Measurements from ENCODE around the gene RUVBL1.
A peak's percentile ranks its signal among the peaks of the same experiment; 100 is the strongest.

The RUVBL1 gene

GRCh38 chr3:128064962-128065361 lies 58.6 kb downstream of the RUVBL1 start:
- no peak for DNase-seq

- DNase-seq, result no peak
These were observed 59.7 kb downstream of the RUVBL1 start for GRCh38 chr3:128063865-128064264.

GRCh38 chr3:128062033-128062745 lies 61.4 kb downstream of the RUVBL1 start:
- no peak for DNase-seq

- no peak for DNase-seq
These were observed 62.9 kb downstream of the RUVBL1 start for GRCh38 chr3:128060473-128061381.

- no peak for DNase-seq
These were observed 67.4 kb downstream of the RUVBL1 start for GRCh38 chr3:128056258-128056657.

GRCh38 chr3:128054367-128054766 lies 69.2 kb downstream of the RUVBL1 start:
- no peak for DNase-seq

- no peak for DNase-seq
These were observed 70.0 kb downstream of the RUVBL1 start for GRCh38 chr3:128053614-128054013.

GRCh38 chr3:128052595-128053351 lies 70.8 kb downstream of the RUVBL1 start:
- no peak for DNase-seq

- DNase-seq, result peak; percentile 74
These were observed 71.6 kb downstream of the RUVBL1 start, which contains the start of gene SEC61A1 for GRCh38 chr3:128051837-128052594. Gene SEC61A1, plus strand, starts transcription at chr3:128052437. Its CDS starts 116 bp downstream, at chr3:128052553.

GRCh38 chr3:128051459-128051836 lies 72.2 kb downstream of the RUVBL1 start:
- DNase-seq, result no peak

- DNase-seq, result no peak
These were observed 73.0 kb downstream of the RUVBL1 start for GRCh38 chr3:128050597-128050996.

GRCh38 chr3:128041344-128041743 lies 82.3 kb downstream of the RUVBL1 start:
- DNase-seq, result peak; percentile 11

GRCh38 chr3:128040660-128041059 lies 83.0 kb downstream of the RUVBL1 start:
- no peak for DNase-seq

GRCh38 chr3:128040041-128040440 lies 83.6 kb downstream of the RUVBL1 start:
- DNase-seq, result no peak

- DNase-seq, result no peak
These were observed 87.5 kb downstream of the RUVBL1 start for GRCh38 chr3:128036119-128036518.

GRCh38 chr3:128033102-128033501 lies 90.5 kb downstream of the RUVBL1 start:
- no peak for DNase-seq

Measured in NCI-H1694 treated with DMSO at 0.1 percent for 48 hours (cell line).